Spleen (tissue), 7 donors: ENCODE measurements around the gene ATP6V0B.

ENCODE experiments used
- CTCF ChIP-seq, 11 experiments: fragments of 200-600 bp in 7 of 11; fragments of 450-650 bp in 4 of 11; sonication (generic) in 4 of 11; IDR thresholded peaks in 8 of 11; conservative IDR thresholded peaks in 3 of 11; 1 replicate in 7 of 11; 2 replicates in 4 of 11; pipeline versions ENCODE4 v1.4.0 to v1.8.0; 2016 to 2021; ENCODE audit warnings: antibody characterized with exemption in 11 of 11, inconsistent platforms in 4 of 11, mild to moderate bottlenecking in 1 of 11
- POLR2A ChIP-seq, 3 donors: fragments of 450-650 bp; IDR thresholded peaks; one replicate each; pipeline ENCODE4 v1.5.1; 2017; ENCODE audit warnings: antibody characterized with exemption in 3 of 3, mild to moderate bottlenecking in 1 of 3
- POLR2AphosphoS5 ChIP-seq, 3 donors: sonication (generic); formaldehyde crosslinking; IDR thresholded peaks; one replicate each; pipeline ENCODE4 v1.5.1; 2017; ENCODE audit warnings: antibody characterized with exemption in 3 of 3
- donor health status: DM: no; HTN: no; CAD: no; lungs with moderate emphysema.
- donor health status: DM: no; HTN: no; CAD: no.
- donor health status: DM: no; HTN: no; CAD: no.

- no peak for TF ChIP-seq CTCF (IDR thresholded peaks at IDR 0.05 in 8 of 11, conservative IDR thresholded peaks at IDR 0.05 in 3 of 11)
- no peak for TF ChIP-seq POLR2A (IDR thresholded peaks at IDR 0.05)
- TF ChIP-seq POLR2AphosphoS5 (IDR thresholded peaks at IDR 0.05) = no peak
Measured at GRCh38 chr1:43995984-43996732, 21.4 kb downstream of the ATP6V0B start.
